Measurements from ENCODE around the gene PLPP4. TPM values are rescaled to one million over a fixed set of nuclear protein-coding genes. Genes with fewer than 3 reads are reported as not detected.

The PLPP4 gene
- total RNA-seq, 1 donor from 2014 or later = 2.0 TPM

- no peaks in the 10 kb centered on the region for H3K9me3 Mint-ChIP-seq (ENCODE audit: unreplicated experiment)
- DNase-seq (ENCODE audit: extremely low spot score, unreplicated experiment) = no peak
- TF ChIP-seq CTCF (IDR thresholded peaks at IDR 0.05) = no peak
- H3K4me3 Mint-ChIP-seq (ENCODE audit: unreplicated experiment) = no peak overlapping the region
- H3K27ac Mint-ChIP-seq (ENCODE audit: unreplicated experiment) = no peak overlapping the region
- H3K36me3 Mint-ChIP-seq (ENCODE audit: unreplicated experiment) = no peaks in the 10 kb centered on the region
- peaks cover 5% of the 10 kb centered on the region for H3K27me3 Mint-ChIP-seq (ENCODE audit: unreplicated experiment)
- H3K4me1 Mint-ChIP-seq (ENCODE audit: unreplicated experiment) = peaks cover 3% of the 10 kb centered on the region
These were observed 20.5 kb upstream of the PLPP4 start for GRCh38 chr10:120436439-120437112.

GRCh38 chr10:120437541-120437940, 19.5 kb upstream of the PLPP4 start:
- Mint-ChIP-seq H3K4me1 (ENCODE audit: unreplicated experiment) (no peaks in the 10 kb centered on the region), H3K36me3 (ENCODE audit: unreplicated experiment) (no peaks in the 10 kb centered on the region), H3K4me3 (ENCODE audit: unreplicated experiment) (no peak overlapping the region), H3K27ac (ENCODE audit: unreplicated experiment) (no peak overlapping the region), H3K9me3 (ENCODE audit: unreplicated experiment) (no peaks in the 10 kb centered on the region), H3K27me3 (ENCODE audit: unreplicated experiment) (peaks cover 4% of the 10 kb centered on the region)
- no peak for DNase-seq (ENCODE audit: extremely low spot score, unreplicated experiment)
- no peak for TF ChIP-seq CTCF (IDR thresholded peaks at IDR 0.05)

GRCh38 chr10:120451968-120452367, 5.1 kb upstream of the PLPP4 start:
- Mint-ChIP-seq H3K27me3 (ENCODE audit: unreplicated experiment) (peaks cover 45% of the 10 kb centered on the region), H3K9me3 (ENCODE audit: unreplicated experiment) (no peaks in the 10 kb centered on the region), H3K4me3 (ENCODE audit: unreplicated experiment) (no peak overlapping the region), H3K27ac (ENCODE audit: unreplicated experiment) (no peak overlapping the region), H3K4me1 (ENCODE audit: unreplicated experiment) (peaks cover 8% of the 10 kb centered on the region), H3K36me3 (ENCODE audit: unreplicated experiment) (no peaks in the 10 kb centered on the region)
- TF ChIP-seq CTCF (IDR thresholded peaks at IDR 0.05) = no peak
- no peak for DNase-seq (ENCODE audit: extremely low spot score, unreplicated experiment)

- no peak overlapping the region for H3K27ac Mint-ChIP-seq (ENCODE audit: unreplicated experiment)
- H3K9me3 Mint-ChIP-seq (ENCODE audit: unreplicated experiment) = no peaks in the 10 kb centered on the region
- no peak for DNase-seq (ENCODE audit: extremely low spot score, unreplicated experiment)
- peaks cover 34% of the 10 kb centered on the region for H3K27me3 Mint-ChIP-seq (ENCODE audit: unreplicated experiment)
- TF ChIP-seq CTCF (IDR thresholded peaks at IDR 0.05) = no peak
- peaks cover 13% of the 10 kb centered on the region for H3K4me1 Mint-ChIP-seq (ENCODE audit: unreplicated experiment)
- no peak overlapping the region for H3K4me3 Mint-ChIP-seq (ENCODE audit: unreplicated experiment)
- no peaks in the 10 kb centered on the region for H3K36me3 Mint-ChIP-seq (ENCODE audit: unreplicated experiment)
These were observed 3.7 kb upstream of the PLPP4 start for GRCh38 chr10:120453319-120453718.

- H3K9me3 Mint-ChIP-seq (ENCODE audit: unreplicated experiment) = no peaks in the 10 kb centered on the region
- DNase-seq (ENCODE audit: extremely low spot score, unreplicated experiment) = no peak
- H3K27me3 Mint-ChIP-seq (ENCODE audit: unreplicated experiment) = peaks cover 29% of the 10 kb centered on the region
- no peaks in the 10 kb centered on the region for H3K36me3 Mint-ChIP-seq (ENCODE audit: unreplicated experiment)
- TF ChIP-seq CTCF (IDR thresholded peaks at IDR 0.05) = no peak
- no peak overlapping the region for H3K27ac Mint-ChIP-seq (ENCODE audit: unreplicated experiment)
- H3K4me3 Mint-ChIP-seq (ENCODE audit: unreplicated experiment) = no peak overlapping the region
- H3K4me1 Mint-ChIP-seq (ENCODE audit: unreplicated experiment) = peaks cover 15% of the 10 kb centered on the region
These were observed 3.1 kb upstream of the PLPP4 start for GRCh38 chr10:120453886-120454285.

Measured in osteocyte (in vitro differentiated cells).